A673 (cell line): ENCODE results near the gene LARP4B.

ENCODE experiments used
- CTCF ChIP-seq: fragments of 300-800, 200-600 bp; sonication (generic); conservative IDR thresholded peaks from 2 replicates; pipeline ENCODE4 v1.5.1; 2017; ENCODE audit warnings: low read depth, mild to moderate bottlenecking, antibody characterized with exemption, low read length, moderate library complexity, mixed read lengths
- EZH2 ChIP-seq: fragments of 200-600 bp; sonication (generic); IDR thresholded peaks from 2 replicates; pipeline ENCODE4 v1.6.1; 2017; ENCODE audit warnings: borderline replicate concordance, low read depth, mild to moderate bottlenecking, mixed read lengths, antibody characterized with exemption, low read length; ENCODE audit not compliant: poor library complexity, severe bottlenecking

GRCh38 chr10:816958-817357, 114.5 kb downstream of the LARP4B start:
- TF ChIP-seq CTCF = no peak
- TF ChIP-seq EZH2 = no peak
